Activated CD4-positive, alpha-beta T cell treated with anti-CD3 and anti-CD28 coated beads, Interleukin-2, Interleukin-4, amounts not matched to agents 100 ng/mL and 50 ng/mL, durations not matched to agents 16 hours and 8 hours (primary cell): ENCODE results near the gene ALG11.
"Not testable (repeated sequence)": the region's sequence is repeated elsewhere in the genome, so short reads cannot be mapped to it uniquely, and the experiment has no call there.

Source experiments
- DNase-seq: peaks from one replicate; pipeline ENCODE4 v3.0.0-alpha.2; 2020; ENCODE audit warnings: low spot score

The ALG11 gene

DNA sequence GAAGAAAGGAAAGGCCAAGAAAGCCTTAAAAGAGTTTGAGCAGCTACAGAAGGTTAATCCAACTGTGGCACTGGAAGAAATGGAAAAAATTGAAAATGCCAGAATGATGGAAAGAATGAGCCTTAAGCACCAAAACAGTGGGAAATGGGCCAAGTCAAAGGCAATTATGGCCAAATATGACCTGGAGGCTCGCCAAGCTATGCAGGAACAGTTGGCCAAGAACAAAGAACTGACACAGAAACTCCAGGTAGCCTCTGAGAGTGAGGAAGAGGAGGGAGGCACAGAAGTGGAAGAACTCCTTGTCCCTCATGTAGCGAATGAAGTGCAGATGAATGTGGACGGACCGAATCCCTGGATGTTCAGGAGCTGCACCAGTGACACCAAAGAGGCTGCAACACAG, 17.4 kb downstream of the ALG11 start:
- DNase-seq, result no peak

DNA sequence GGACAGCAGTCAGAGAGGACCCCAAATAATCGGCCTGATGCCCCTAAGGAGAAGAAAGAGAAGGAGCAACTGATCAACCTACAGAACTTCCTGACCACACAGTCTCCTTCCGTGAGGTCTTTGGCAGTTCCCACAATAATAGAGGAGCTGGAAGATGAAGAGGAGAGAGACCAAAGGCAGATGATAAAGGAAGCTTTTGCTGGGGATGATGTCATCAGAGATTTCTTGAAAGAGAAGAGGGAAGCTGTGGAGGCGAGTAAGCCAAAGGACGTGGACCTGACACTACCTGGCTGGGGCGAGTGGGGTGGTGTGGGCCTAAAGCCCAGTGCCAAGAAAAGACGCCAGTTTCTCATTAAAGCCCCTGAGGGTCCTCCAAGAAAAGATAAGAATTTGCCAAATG, 18.2 kb downstream of the ALG11 start:
- not testable (repeated sequence) for DNase-seq

DNA sequence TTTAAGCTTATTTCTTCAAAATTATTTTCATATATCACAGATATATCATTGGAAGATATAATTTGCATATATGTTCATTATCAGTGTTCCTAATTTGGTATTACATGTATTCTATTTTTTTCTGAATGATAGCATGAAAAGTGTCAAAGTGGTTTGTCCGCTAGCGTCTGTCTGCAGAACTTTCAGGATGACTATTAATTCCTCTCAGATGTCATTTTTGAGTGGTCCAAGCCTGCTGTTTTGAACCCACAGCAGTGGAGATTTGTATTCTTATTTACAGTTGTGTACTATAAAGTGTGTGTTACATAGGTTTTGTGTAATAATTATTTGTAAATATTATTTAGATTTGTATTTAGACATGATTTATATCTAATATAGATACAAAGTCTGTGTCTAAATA, 20.8 kb downstream of the ALG11 start:
- no peak for DNase-seq

DNA sequence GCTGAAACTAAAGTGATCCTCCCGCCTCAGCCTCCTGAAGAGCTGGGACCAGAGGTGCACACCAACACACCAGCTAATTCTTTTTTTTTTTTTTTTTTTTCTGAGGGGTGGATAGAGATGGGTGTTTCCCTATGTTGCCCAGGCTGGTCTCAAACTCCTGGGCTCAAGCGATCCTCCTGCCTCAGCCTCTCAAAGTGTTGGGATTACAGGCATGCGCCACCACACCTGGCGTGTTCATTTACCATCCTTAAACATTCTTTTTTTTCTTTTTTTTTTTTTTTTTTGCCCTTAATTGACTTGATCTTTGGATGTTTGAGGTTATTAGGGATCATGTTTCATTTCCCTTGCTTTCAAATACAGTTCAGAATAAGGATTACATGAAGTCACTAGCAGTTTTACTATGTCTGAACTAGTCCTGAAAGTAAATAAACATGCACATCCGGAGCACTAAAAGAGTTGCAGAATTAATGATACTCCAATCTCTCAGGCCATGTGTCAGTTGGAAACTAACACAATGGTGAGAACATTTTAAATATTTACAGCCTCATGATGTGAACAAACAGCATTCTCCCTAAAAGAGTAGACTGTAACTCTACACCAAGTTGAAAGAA, 22.5 kb downstream of the ALG11 start:
- no peak for DNase-seq

- DNase-seq, result no peak
Measured at GRCh38 chr13:52036037-52036436, 23.8 kb downstream of the ALG11 start.

DNA sequence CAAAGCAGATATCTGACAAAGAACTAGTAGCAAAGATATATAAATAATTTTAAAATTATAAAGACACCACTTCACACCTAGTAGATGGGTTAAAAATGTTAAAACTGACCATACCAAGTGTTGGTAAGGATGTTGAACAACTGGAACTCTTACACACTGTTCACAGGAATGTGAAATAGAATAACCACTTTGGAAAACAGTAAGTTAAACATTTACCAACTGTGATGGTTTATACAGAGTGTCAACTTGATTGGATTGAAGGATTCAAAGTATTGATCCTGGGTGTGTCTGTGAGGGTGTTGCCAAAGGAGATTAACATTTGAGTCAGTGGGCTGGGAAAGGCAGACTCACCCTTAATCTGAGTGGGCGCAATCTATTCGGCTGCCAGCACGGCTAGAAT, 31.5 kb downstream of the ALG11 start:
- DNase-seq, result no peak

DNA sequence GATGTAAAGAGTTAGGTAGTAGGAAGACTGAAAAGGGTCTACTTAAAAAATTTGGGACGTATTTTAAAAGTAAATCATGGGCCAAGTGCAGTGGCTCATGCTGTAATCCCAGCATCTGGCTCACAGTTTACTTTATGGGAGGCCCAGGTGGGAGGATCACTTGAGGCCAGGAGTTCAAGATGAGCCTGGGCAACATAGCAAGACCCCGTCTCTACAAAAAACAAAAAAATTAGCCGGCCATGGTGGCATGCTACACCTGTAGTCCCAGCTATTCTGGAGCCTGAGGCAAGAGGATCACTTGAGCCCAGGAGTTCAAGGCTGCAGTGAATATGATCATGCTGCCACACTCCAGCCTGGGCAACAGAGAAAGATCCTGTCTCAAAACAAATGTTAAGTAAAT, 35.3 kb downstream of the ALG11 start:
- no peak for DNase-seq

GRCh38 chr13:52048516-52048915, 36.3 kb downstream of the ALG11 start:
- DNase-seq, result no peak

DNA sequence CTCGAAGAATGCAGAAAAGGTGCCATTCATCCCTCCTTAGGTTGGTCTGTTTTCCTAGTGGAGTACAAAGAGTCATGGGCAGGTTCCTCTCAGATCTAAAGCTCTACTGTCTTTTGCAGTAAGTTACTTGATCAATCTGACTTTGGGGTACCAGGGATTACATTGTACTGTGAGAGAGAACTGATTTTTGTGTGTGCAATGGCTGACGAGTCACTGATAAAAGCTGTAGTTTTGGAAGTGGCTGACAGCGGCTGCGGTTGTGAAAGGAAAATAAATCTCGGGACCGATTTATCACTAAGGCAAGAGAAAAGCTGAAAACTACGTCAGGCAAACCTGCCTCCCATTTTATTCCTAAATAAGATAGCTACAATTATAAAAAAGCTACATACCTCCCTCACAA, 39.2 kb downstream of the ALG11 start:
- no peak for DNase-seq

DNA sequence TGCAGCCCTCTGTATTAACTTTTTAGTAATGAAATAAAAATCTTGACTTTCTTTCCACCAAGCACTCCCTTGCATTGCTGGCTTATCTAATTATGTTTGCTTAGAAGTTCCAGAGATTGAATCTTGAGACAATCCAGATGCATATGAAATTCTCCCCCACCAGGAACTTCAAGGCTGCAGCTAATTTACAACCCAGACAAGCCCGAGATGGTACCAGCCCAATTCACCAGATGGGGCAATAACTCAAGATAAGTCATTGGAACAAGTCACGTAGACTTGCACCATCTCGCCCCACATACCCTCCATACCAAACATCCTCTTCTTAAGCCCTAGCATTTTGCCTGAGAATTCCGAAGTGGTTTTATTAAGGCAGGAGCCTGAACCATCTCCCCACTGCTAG, 41.3 kb downstream of the ALG11 start:
- DNase-seq, result no peak

- DNase-seq, result not testable (repeated sequence)
Measured at GRCh38 chr13:52061064-52061463, 48.9 kb downstream of the ALG11 start.

DNA sequence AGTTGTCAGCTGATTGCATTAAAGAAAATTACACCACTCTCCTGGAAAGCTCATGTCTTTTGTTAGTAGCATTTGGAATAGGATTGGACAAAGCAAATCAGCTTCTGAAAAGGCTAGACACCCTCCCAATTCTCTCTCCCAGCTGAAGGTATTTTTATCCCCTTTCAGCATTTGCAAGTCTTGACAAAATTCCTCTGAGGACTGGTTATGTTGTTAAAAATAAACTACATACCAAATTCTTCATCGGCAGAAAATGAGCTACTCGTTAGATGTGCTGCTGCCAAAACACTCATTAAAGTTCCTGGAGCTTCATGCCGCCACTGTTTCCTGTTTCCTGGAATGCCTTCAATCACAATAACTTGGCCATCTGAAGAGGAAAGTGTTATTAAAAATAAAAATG, 49.4 kb downstream of the ALG11 start:
- DNase-seq, result no peak

- no peak for DNase-seq
Measured at GRCh38 chr13:52067237-52067636, 55.0 kb downstream of the ALG11 start.

- peak; percentile 28 for DNase-seq
Measured at GRCh38 chr13:52070929-52071523, 58.8 kb downstream of the ALG11 start.
